Fibroblast of mammary gland (primary cell): ENCODE results near the gene TSHZ2.

Experiments used
- DNase-seq: peaks from one replicate; pipeline ENCODE4 v3.0.0-alpha.2; 2010; ENCODE audit warnings: low read depth
- H3K4me3 ChIP-seq: 2 replicates; pipeline ENCODE4 v1.5.1; 2011; ENCODE audit warnings: low read depth, mild to moderate bottlenecking, low read length, moderate library complexity; ENCODE audit not compliant: control insufficient read depth
- CTCF ChIP-seq: conservative IDR thresholded peaks from 2 replicates; pipeline ENCODE4 v1.5.1; 2011; ENCODE audit warnings: low read depth, low read length, inconsistent platforms; ENCODE audit not compliant: control insufficient read depth, insufficient read depth

Gene TSHZ2

GRCh38 chr20:53445321-53445731 lies 473.2 kb downstream of the TSHZ2 start:
- TF ChIP-seq CTCF: no peak
- DNase-seq: peak; percentile 25
- H3K4me3 ChIP-seq: no peak overlapping the region

DNA sequence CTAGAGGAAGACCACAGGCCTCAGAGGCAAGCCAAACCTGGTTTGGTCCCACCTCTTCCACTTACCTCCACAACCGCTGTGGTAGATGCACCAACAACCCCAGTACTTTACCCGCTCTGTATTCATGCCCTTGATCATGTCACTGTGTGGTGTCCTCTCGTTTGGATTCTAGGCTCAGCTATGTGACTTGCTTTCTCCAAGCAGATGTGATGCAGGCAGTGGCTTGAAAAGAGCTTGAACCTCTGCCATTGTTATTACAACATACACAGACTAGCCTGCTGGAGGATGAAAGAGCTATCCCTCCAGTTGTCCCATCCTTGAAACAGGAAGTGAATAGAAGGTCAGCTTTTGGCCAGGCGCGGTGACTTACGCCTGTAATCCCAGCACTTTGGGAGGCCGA lies 473.8 kb downstream of the TSHZ2 start:
- no peak for DNase-seq
- TF ChIP-seq CTCF: no peak
- H3K4me3 ChIP-seq: no peak overlapping the region

GRCh38 chr20:53447316-53447715 lies 475.2 kb downstream of the TSHZ2 start:
- DNase-seq: no peak
- no peak overlapping the region for H3K4me3 ChIP-seq
- TF ChIP-seq CTCF: no peak

DNA sequence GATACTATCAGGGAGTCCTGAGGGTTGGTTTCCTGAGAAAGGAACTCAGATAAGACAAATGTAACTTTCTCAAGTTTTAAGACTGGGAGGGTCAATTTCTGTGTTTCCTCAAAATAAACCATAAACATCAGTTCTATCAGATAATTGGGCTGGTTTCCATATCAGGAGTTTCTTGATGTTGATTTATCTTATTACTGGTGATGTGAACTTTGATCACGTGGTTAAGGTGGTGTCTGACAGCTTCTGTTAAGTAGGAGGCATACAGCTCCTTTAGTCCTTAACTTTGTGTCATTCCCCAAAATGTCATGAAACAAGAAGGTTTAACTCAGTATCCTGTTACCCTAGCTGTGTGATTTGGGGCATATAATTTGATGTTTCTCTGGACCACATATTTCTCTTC lies 476.3 kb downstream of the TSHZ2 start:
- DNase-seq: no peak
- H3K4me3 ChIP-seq: no peak overlapping the region
- TF ChIP-seq CTCF: no peak

- no peak overlapping the region for H3K4me3 ChIP-seq
- no peak for TF ChIP-seq CTCF
- no peak for DNase-seq
Measured at GRCh38 chr20:53448875-53449274, 476.7 kb downstream of the TSHZ2 start.

DNA sequence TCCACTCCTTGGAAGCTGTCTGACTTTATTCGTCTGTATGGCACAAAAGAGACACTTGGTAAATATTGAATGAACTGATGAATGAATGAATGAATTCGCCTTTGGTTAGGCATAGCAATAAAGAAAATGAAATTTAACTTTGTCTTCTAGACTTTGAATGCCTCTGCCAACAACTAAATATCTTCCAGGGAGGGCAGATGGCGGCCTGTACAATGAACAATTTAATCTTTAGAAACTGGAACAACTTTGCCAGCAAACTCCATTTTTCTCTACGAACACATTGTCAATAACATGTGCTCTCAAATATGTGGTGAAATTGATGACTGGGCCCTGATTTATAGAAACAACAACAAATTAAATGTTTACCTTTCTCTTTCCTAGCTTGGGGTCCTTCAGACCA lies 480.9 kb downstream of the TSHZ2 start:
- no peak for DNase-seq
- TF ChIP-seq CTCF: no peak
- H3K4me3 ChIP-seq: no peak overlapping the region

DNA sequence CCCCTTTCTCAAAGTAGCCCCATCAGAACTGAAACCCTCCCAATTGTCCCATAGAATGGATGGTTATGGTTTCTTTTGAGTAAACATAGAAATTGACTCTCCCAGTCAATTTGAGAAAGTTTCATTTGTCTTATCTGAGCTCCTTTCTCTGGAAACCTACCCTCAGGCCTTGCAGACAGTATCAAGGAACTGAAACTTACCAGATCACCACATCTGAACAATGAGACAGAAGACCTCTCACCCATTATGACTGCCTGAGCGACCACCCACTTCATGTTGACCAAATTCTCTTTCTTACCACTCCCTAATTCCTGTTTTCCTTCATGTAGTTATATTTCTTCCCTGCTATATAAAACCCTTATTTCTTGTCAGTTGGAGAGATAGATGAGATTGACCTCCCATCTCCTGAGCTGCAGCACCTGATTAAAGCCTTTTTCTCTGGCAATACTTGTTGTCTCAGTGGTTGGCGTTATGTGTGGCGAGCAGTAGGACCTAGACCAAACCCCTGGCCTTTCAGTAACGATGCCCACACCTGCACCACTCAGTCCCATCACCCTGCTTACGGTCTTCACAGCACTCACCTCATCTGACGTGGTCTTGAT lies 482.6 kb downstream of the TSHZ2 start:
- no peak overlapping the region for H3K4me3 ChIP-seq
- DNase-seq: no peak
- no peak for TF ChIP-seq CTCF
